Stimulated activated naive CD8-positive, alpha-beta T cell treated with anti-CD3 and anti-CD28 coated beads, Interleukin-15, amount 100 ng/mL, for 72 hours (primary cell): ENCODE results near the gene TAOK1.
A peak's percentile ranks its signal among the peaks of the same experiment; 100 is the strongest.

ENCODE experiments used
- ATAC-seq: fragments of 150-1000 bp; cut with Tn5 transposase; 2 replicates; pipeline ENCODE4 v1.10.0; 2021; ENCODE audit warnings: mild to moderate bottlenecking, moderate library complexity
- DNase-seq, 2 donors: peaks; one replicate each; pipeline ENCODE4 v3.0.0; 2021 to 2022
- H3K27ac Mint-ChIP-seq, 2 donors: one replicate each; pipeline ENCODE4 v1.8.0; 2022; ENCODE audit warnings: mild to moderate bottlenecking in 2 of 2, mixed read lengths in 2 of 2, moderate library complexity in 2 of 2
- H3K27me3 Mint-ChIP-seq: one replicate; pipeline ENCODE4 v1.8.0; 2022; ENCODE audit warnings: mixed read lengths
- H3K4me1 Mint-ChIP-seq: one replicate; pipeline ENCODE4 v1.8.0; 2022; ENCODE audit warnings: mild to moderate bottlenecking, mixed read lengths
- H3K4me3 Mint-ChIP-seq, 2 donors: one replicate each; pipeline ENCODE4 v1.8.0; 2022; ENCODE audit warnings: mild to moderate bottlenecking in 2 of 2, mixed read lengths in 2 of 2, moderate library complexity in 1 of 2
- H3K9me3 Mint-ChIP-seq, 2 donors: one replicate each; pipeline ENCODE4 v1.8.0; 2022; ENCODE audit warnings: mixed read lengths in 2 of 2

The TAOK1 gene

GRCh38 chr17:29364691-29365090, 25.5 kb upstream of the TAOK1 start:
- H3K4me1 Mint-ChIP-seq: no peaks in the 10 kb centered on the region
- DNase-seq (no peak), ATAC-seq (no peak)
- no peaks in the 10 kb centered on the region for H3K27me3 Mint-ChIP-seq
- H3K9me3 Mint-ChIP-seq: no peaks in the 10 kb centered on the region
- no peak overlapping the region for H3K4me3 Mint-ChIP-seq
- H3K27ac Mint-ChIP-seq: no peak overlapping the region

GRCh38 chr17:29368161-29368560, 22.0 kb upstream of the TAOK1 start:
- DNase-seq: no peak
- Mint-ChIP-seq H3K27me3 (no peaks in the 10 kb centered on the region), H3K4me3 (no peak overlapping the region), H3K9me3 (no peaks in the 10 kb centered on the region), H3K4me1 (no peaks in the 10 kb centered on the region), H3K27ac (no peak overlapping the region)
- ATAC-seq: no peak

- H3K4me1 Mint-ChIP-seq: no peaks in the 10 kb centered on the region
- H3K9me3 Mint-ChIP-seq: no peaks in the 10 kb centered on the region
- no peak for DNase-seq
- no peaks in the 10 kb centered on the region for H3K27me3 Mint-ChIP-seq
- no peak for ATAC-seq
- no peak overlapping the region for H3K27ac Mint-ChIP-seq
- H3K4me3 Mint-ChIP-seq: no peak overlapping the region
Observed at GRCh38 chr17:29368926-29369325, 21.2 kb upstream of the TAOK1 start.

DNA sequence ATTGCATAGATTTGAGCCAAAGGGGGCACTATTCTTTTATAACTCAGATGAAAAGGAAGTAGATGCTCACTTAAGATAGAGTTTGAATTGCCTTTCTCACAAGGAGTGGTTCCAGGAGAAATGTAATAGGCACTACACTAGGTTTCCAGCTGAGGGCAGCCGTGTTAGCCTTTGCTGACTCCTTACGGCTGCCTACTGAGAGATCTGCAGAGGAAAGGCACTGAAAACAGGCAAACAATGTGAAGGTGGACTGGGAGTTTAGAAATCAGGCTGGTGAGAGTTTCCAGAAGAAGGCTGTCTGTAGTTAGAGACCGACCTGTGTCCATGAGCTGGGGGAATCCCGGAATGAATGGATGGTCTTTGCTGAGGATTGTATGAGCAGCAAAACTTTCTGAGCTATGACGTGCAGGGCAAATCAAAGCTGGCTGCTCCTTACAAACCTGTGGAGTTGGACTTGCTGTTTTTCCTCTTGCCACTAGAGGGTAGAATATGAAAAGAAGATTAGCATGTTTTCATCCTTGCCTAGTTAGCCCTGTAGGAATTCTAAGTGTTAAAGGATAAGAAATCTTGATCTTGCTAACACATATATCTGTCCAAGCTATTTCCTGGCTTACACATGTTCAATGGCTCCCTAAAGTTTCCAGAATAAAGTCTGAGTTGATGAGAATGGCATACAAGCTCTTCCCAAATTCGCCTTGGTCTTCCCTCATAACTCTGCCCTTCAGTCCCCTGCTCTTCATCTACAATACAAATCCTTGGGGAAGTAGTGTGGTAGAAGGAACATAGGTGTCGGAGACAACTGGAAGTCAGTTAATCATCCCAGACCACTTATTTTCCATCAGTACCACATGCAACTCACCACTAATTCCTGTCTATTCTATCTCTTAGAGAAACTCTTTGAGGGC, 20.1 kb upstream of the TAOK1 start:
- Mint-ChIP-seq H3K27me3 (no peaks in the 10 kb centered on the region), H3K27ac (no peak overlapping the region), H3K4me3 (no peak overlapping the region), H3K4me1 (no peaks in the 10 kb centered on the region), H3K9me3 (no peaks in the 10 kb centered on the region)
- DNase-seq: peak; percentile 38 to 51
- peak; percentile 95 for ATAC-seq

DNA sequence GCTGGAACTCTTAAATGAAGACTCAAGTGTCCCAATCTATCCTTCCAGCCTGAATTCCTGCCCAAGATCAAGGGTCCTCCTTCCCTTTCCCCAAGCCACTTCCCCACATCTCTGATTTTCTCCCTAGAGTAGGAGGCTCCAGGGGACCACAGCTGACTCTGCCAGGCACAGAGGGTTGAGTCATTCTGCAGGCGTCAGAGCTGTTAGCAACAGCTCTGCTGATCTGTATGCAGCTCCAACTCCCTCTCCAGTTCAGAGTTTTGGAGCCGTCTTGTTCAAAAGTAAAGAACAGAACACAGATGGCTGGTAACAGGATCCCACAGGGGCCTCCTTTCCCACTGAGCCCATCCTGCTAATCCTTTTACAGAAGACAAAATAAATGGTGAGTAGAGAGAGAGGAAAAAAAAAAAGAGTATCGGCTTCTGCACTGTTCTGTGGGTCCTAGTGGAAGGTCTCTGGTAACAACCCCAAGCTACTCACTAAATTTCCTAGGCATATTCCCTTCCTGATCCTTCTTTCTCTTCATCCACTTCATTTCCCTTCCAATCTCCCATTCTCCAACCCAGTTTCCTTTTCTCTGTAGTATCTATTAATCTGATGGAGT, 13.4 kb upstream of the TAOK1 start:
- Mint-ChIP-seq H3K4me3 (no peak overlapping the region), H3K4me1 (no peaks in the 10 kb centered on the region), H3K9me3 (no peaks in the 10 kb centered on the region), H3K27ac (no peak overlapping the region), H3K27me3 (no peaks in the 10 kb centered on the region)
- DNase-seq (no peak), ATAC-seq (no peak)

GRCh38 chr17:29378500-29378899, 11.7 kb upstream of the TAOK1 start:
- H3K4me3 Mint-ChIP-seq: no peak overlapping the region
- no peak overlapping the region for H3K27ac Mint-ChIP-seq
- DNase-seq (no peak), ATAC-seq (no peak)
- no peaks in the 10 kb centered on the region for H3K27me3 Mint-ChIP-seq
- H3K4me1 Mint-ChIP-seq: no peaks in the 10 kb centered on the region
- no peaks in the 10 kb centered on the region for H3K9me3 Mint-ChIP-seq

- no peak for DNase-seq
- Mint-ChIP-seq H3K9me3 (no peaks in the 10 kb centered on the region), H3K27me3 (no peaks in the 10 kb centered on the region), H3K27ac (no peak overlapping the region), H3K4me3 (no peak overlapping the region), H3K4me1 (no peaks in the 10 kb centered on the region)
- ATAC-seq: no peak
Observed at GRCh38 chr17:29379084-29379991, 10.8 kb upstream of the TAOK1 start.

- no peaks in the 10 kb centered on the region for H3K27me3 Mint-ChIP-seq
- DNase-seq (no peak), ATAC-seq (no peak)
- peaks cover 13% of the 10 kb centered on the region for H3K4me1 Mint-ChIP-seq
- no peak overlapping the region for H3K27ac Mint-ChIP-seq
- H3K4me3 Mint-ChIP-seq: no peak overlapping the region
- H3K9me3 Mint-ChIP-seq: no peaks in the 10 kb centered on the region
Observed at GRCh38 chr17:29383686-29384085, 6.5 kb upstream of the TAOK1 start.

DNA sequence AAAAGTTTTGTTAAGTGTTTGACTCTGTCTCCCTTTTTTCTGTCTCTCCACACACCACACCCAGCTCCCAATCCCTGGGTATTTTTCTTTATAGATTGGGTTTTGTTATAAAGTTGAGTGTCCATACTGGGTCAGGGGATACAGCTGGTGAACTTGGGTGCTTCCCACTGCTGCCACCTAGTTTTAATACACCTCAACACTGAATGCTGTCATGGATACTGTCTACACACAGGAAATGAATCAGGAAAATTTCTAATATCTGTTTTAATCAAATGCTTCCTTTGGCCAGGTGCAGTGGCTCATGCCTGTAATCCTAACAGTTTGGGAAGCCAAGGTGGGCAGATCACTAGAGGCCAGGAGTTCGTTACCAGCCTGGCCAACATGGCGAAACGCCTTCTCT, 5.3 kb upstream of the TAOK1 start:
- Mint-ChIP-seq H3K4me3 (no peak overlapping the region), H3K27ac (no peak overlapping the region), H3K4me1 (peaks cover 21% of the 10 kb centered on the region), H3K27me3 (no peaks in the 10 kb centered on the region), H3K9me3 (no peaks in the 10 kb centered on the region)
- ATAC-seq (no peak), DNase-seq (no peak)

DNA sequence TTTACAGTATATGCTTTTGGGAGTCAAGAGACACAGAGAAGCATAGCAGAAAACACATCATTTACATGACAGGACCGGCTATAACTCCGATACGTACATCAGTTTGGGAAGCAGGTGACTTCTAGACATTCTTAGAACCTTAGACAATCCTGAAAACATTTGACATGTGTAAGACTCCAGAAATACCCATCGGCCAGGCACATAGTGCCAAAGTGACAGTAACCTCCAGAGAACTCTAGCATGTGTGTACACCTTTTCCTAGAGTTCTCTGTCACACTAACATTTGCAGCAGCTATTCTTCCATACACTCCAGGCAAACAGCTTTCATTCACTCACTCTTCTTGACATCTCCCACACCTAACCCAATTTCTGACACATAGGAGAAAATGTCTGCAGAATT, 3.4 kb upstream of the TAOK1 start:
- Mint-ChIP-seq H3K4me3 (no peak overlapping the region), H3K9me3 (no peaks in the 10 kb centered on the region), H3K27ac (no peak overlapping the region), H3K27me3 (no peaks in the 10 kb centered on the region), H3K4me1 (peaks cover 26% of the 10 kb centered on the region)
- no peak for ATAC-seq
- no peak for DNase-seq

GRCh38 chr17:29388937-29389336, 1.2 kb upstream of the TAOK1 start:
- Mint-ChIP-seq H3K4me1 (peaks cover 47% of the 10 kb centered on the region), H3K27ac (no peak overlapping the region), H3K4me3 (peak overlapping the region; percentile 94), H3K27me3 (no peaks in the 10 kb centered on the region), H3K9me3 (no peaks in the 10 kb centered on the region)
- DNase-seq: no peak
- no peak for ATAC-seq

DNA sequence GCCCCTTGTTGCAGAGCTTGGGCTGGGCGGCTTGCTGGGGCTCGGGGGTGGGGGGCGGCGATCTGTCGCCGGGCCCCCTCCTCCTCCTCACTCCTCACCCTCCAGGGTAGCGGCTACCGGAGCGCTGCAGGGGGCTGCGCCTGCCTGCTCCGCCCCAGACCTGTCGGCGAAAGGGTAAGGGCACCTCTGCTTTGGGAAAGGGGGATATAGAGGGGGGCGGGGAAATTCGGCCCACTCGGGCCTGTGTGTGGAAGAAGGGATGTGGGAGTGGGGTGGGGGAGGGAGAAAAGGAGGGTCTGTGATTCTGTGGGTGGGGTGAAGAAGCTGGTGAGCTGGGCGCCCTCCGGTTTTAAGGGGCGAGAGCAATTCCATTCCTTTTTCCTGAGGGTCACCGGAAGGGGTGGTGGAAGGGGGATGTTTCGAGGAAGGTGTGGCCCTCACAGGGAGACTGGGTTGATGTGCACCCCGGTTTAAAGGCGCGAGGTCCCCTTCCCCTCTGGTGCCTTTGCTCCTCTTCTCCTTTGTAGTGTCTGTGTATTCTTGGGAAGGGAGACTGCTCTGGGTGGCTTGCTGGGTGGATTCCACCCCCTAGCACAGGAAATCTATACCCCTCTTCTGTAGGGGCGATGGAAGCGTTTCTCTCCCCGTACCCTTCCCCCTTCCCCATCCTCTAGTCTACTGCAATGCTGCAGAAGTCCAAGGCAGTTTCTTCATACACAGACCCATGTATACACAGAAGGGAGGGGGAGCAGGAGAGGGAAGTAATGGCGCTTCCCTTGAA, 878 bp downstream of the TAOK1 start:
- peak overlapping the region; percentile 98 for H3K27ac Mint-ChIP-seq
- DNase-seq: peak; percentile 16 to 20

GRCh38 chr17:29393436-29393835, 3.3 kb downstream of the TAOK1 start:
- H3K9me3 Mint-ChIP-seq: no peaks in the 10 kb centered on the region
- peak overlapping the region in 1 of 2 donors; percentile 55 for H3K4me3 Mint-ChIP-seq
- no peak overlapping the region for H3K27ac Mint-ChIP-seq
- peaks cover 53% of the 10 kb centered on the region for H3K4me1 Mint-ChIP-seq
- no peaks in the 10 kb centered on the region for H3K27me3 Mint-ChIP-seq
- DNase-seq (no peak), ATAC-seq (no peak)

More for the DNA sequence above, 878 bp downstream of the TAOK1 start:
- H3K4me3 Mint-ChIP-seq: peak overlapping the region; percentile 97
- peaks cover 49% of the 10 kb centered on the region for H3K4me1 Mint-ChIP-seq
- no peaks in the 10 kb centered on the region for H3K9me3 Mint-ChIP-seq
- ATAC-seq: peak; percentile 32
- no peaks in the 10 kb centered on the region for H3K27me3 Mint-ChIP-seq

- Mint-ChIP-seq H3K4me3 (no peak overlapping the region), H3K27ac (peak overlapping the region in 1 of 2 donors; percentile 88), H3K4me1 (peaks cover 49% of the 10 kb centered on the region), H3K27me3 (no peaks in the 10 kb centered on the region), H3K9me3 (no peaks in the 10 kb centered on the region)
- no peak for DNase-seq
- no peak for ATAC-seq
Observed at GRCh38 chr17:29394761-29395160, 4.6 kb downstream of the TAOK1 start.

DNA sequence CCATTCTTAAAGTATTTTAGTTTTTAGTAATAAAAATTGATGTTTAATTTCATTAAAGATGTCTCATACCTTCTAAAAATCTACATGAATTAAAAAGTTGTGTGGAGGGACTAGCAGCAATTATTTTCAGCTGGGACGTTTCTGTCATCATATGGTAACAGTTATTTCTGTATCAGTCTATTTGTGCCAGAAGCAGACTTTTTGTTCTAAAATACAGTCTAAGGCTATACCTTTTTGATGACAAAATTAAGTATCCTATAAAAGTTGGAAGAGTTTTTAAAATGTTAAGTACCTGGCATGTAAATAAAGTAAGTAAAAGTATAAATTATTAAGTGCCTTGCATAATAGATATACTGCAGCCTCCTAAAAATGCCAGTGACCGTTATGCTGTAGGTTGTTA, 5.9 kb downstream of the TAOK1 start:
- H3K4me1 Mint-ChIP-seq: peaks cover 52% of the 10 kb centered on the region
- no peak for ATAC-seq
- no peak for DNase-seq
- H3K27me3 Mint-ChIP-seq: no peaks in the 10 kb centered on the region
- H3K4me3 Mint-ChIP-seq: no peak overlapping the region
- no peaks in the 10 kb centered on the region for H3K9me3 Mint-ChIP-seq
- H3K27ac Mint-ChIP-seq: no peak overlapping the region
